ENCODE results near the gene NHLRC2.

DNA sequence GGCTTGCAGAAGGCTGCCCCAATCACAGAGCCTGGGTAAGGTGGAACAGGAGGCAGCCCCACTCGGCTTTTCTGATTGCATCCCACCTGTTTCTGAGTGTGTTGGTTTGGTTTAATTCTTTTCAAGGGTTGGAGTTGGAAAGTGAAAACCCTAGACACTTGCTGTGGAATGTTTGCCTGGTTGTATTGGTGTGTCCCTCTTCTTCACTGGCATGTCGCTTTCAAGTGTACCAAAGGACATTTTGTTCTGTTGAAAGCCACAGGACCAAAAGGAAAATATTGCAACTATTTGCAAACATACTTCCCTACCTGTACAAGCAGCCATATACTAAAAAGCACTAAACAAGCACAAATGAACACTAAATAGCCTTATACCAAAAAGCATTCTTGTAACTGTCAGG is 60.5 kb downstream of the NHLRC2 start:
- no peak for TF ChIP-seq EZH2 (IDR thresholded peaks at IDR 0.05; ENCODE audit: borderline replicate concordance, low read length)
- TF ChIP-seq, protein P1, sequence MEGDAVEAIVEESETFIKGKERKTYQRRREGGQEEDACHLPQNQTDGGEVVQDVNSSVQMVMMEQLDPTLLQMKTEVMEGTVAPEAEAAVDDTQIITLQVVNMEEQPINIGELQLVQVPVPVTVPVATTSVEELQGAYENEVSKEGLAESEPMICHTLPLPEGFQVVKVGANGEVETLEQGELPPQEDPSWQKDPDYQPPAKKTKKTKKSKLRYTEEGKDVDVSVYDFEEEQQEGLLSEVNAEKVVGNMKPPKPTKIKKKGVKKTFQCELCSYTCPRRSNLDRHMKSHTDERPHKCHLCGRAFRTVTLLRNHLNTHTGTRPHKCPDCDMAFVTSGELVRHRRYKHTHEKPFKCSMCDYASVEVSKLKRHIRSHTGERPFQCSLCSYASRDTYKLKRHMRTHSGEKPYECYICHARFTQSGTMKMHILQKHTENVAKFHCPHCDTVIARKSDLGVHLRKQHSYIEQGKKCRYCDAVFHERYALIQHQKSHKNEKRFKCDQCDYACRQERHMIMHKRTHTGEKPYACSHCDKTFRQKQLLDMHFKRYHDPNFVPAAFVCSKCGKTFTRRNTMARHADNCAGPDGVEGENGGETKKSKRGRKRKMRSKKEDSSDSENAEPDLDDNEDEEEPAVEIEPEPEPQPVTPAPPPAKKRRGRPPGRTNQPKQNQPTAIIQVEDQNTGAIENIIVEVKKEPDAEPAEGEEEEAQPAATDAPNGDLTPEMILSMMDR (IDR thresholded peaks at IDR 0.05; ENCODE audit: low read length), result no peak
